Kidney (tissue), 14 donors: ENCODE results near the gene STK25. TPM values are rescaled to one million over a fixed set of nuclear protein-coding genes. Genes with fewer than 3 reads are reported as not detected.

Experiments
- DNase-seq, 5 donors: peaks; one replicate each; pipeline ENCODE4 v3.0.0-alpha.2; 2013 to 2020
- FAIRE-seq: peaks from 2 replicates; lab custom pipeline; 2012; peaks lifted over from hg19 to GRCh38; lab: Jason Lieb, UNC
- H3K27ac ChIP-seq, 2 donors: one replicate each; pipeline ENCODE4 v1.7.0; 2013; ENCODE audit warnings: low read depth in 2 of 2, low read length in 2 of 2, inconsistent platforms in 1 of 2
- H3K27me3 ChIP-seq: one replicate; pipeline ENCODE4 v1.7.1; 2013; ENCODE audit warnings: low read length, inconsistent platforms; ENCODE audit not compliant: control insufficient read depth, insufficient read depth
- H3K36me3 ChIP-seq, 3 donors: one replicate each; pipeline versions ENCODE4 v1.7.0 to v1.7.1; 2013; ENCODE audit warnings: low read length in 3 of 3, control low read depth in 1 of 3, inconsistent platforms in 1 of 3; ENCODE audit not compliant: insufficient read depth in 3 of 3, control insufficient read depth in 2 of 3
- H3K4me1 ChIP-seq, 3 donors: one replicate each; pipeline versions ENCODE4 v1.7.0 to v1.7.1; 2013; ENCODE audit warnings: low read length in 3 of 3, inconsistent platforms in 1 of 3, low read depth in 1 of 3; ENCODE audit not compliant: control insufficient read depth in 2 of 3, insufficient read depth in 2 of 3
- H3K4me3 ChIP-seq, 3 donors: one replicate each; pipeline versions ENCODE4 v1.7.0 to v1.8.1; 2013; ENCODE audit warnings: low read length in 3 of 3, control low read depth in 1 of 3, inconsistent platforms in 1 of 3
- H3K9ac ChIP-seq, 3 donors: one replicate each; pipeline versions ENCODE4 v1.7.0 to v1.7.1; 2013; ENCODE audit warnings: low read length in 3 of 3, control low read depth in 1 of 3, inconsistent platforms in 1 of 3
- H3K9me3 ChIP-seq, 3 donors: one replicate each; pipeline versions ENCODE4 v1.7.0 to v1.7.1; 2013; ENCODE audit warnings: low read length in 3 of 3, control low read depth in 1 of 3, inconsistent platforms in 1 of 3; ENCODE audit not compliant: control insufficient read depth in 2 of 3, insufficient read depth in 1 of 3
- CTCF ChIP-seq: IDR thresholded peaks from 3 replicates; pipeline ENCODE4 v1.5.1; 2012; ENCODE audit warnings: mild to moderate bottlenecking, moderate library complexity, borderline replicate concordance; ENCODE audit not compliant: insufficient read depth; ENCODE audit errors: extremely low read depth
- intact Hi-C: fragments of 100-400 bp; cut with DNase I; formaldehyde crosslinking; loops from one replicate; pipeline ENCODE4 v1.11.1; 2022
- polyA plus RNA-seq: library from polyadenylated mRNA; stranded (reverse); fragments of 350-450 nt; fragmentation: Illumina TruSeq; extraction: RNeasy Lipid Tissue Mini Kit (QIAGEN cat#74804); gene quantifications from one replicate; pipeline ENCODE4 v1.2.3, GENCODE V29; 2014; ENCODE audit warnings: low read depth, low replicate concordance; ENCODE audit not compliant: insufficient read depth
- total RNA-seq: library from RNA; stranded (reverse); fragmentation: NEBNext Ultra II Directional; extraction: Animal tissue kit (Norgen Biotek cat#: 25700); gene quantifications from one replicate; pipeline ENCODE4 v1.2.1, GENCODE V29; 2021
- donor health status: control.
- donor health status: control.
- donor health status: control.
- donor health status: control.
- donor health status: control.
- donor health status: DM: yes; HTN: yes; CAD: no.
- donor health status: Normal renal cell carcinoma (clear cell type).

The STK25 gene
- total and polyA plus RNA-seq, 2 donors from 2014 or later = 119 to 151 TPM

- FAIRE-seq = no peak
Measured at GRCh38 chr2:241522477-241522876, 14.1 kb upstream of the STK25 start.

GRCh38 chr2:241519669-241520068 lies 11.3 kb upstream of the STK25 start:
- no peak overlapping the region for H3K9ac ChIP-seq
- DNase-seq (no peak), FAIRE-seq (no peak)
- intact Hi-C loops = no loop called here
- H3K4me1 ChIP-seq = no peaks in the 10 kb centered on the region
- H3K9me3 ChIP-seq = peaks cover 0 to 1% (median 0%) of the 10 kb centered on the region in 3 donors
- no peaks in the 10 kb centered on the region for H3K27me3 ChIP-seq
- no peak overlapping the region for H3K27ac ChIP-seq
- no peaks in the 10 kb centered on the region for H3K36me3 ChIP-seq
- TF ChIP-seq CTCF = no peak
- no peak overlapping the region for H3K4me3 ChIP-seq

More at GRCh38 chr2:241522477-241522876, 14.1 kb upstream of the STK25 start:
- no peak for DNase-seq
- H3K4me1 ChIP-seq = no peaks in the 10 kb centered on the region
- H3K27ac ChIP-seq = no peak overlapping the region
- H3K36me3 ChIP-seq = no peaks in the 10 kb centered on the region
- no peak overlapping the region for H3K9ac ChIP-seq
- no peaks in the 10 kb centered on the region for H3K27me3 ChIP-seq
- intact Hi-C loops = no loop called here
- H3K9me3 ChIP-seq = no peaks in the 10 kb centered on the region
- H3K4me3 ChIP-seq = no peak overlapping the region
- no peak for TF ChIP-seq CTCF

- Histone ChIP-seq H3K4me3 (no peak overlapping the region), H3K27me3 (no peaks in the 10 kb centered on the region), H3K4me1 (no peaks in the 10 kb centered on the region), H3K27ac (no peak overlapping the region), H3K9me3 (peaks cover 0 to 1% (median 0%) of the 10 kb centered on the region in 3 donors), H3K9ac (no peak overlapping the region), H3K36me3 (no peaks in the 10 kb centered on the region)
- DNase-seq = no peak
- no peak for FAIRE-seq
- no peak for TF ChIP-seq CTCF
- intact Hi-C loops = no loop called here
Measured at GRCh38 chr2:241517297-241517696, 8.9 kb upstream of the STK25 start.

- intact Hi-C loops = no loop called here
Measured at GRCh38 chr2:241516520-241516965, 8.2 kb upstream of the STK25 start.

More at GRCh38 chr2:241516520-241516965, 8.2 kb upstream of the STK25 start:
- no peak for FAIRE-seq
- no peak for DNase-seq
- Histone ChIP-seq H3K27me3 (no peaks in the 10 kb centered on the region), H3K9ac (no peak overlapping the region), H3K4me1 (no peaks in the 10 kb centered on the region), H3K27ac (no peak overlapping the region), H3K9me3 (peaks cover 0 to 1% (median 0%) of the 10 kb centered on the region in 3 donors), H3K4me3 (no peak overlapping the region), H3K36me3 (no peaks in the 10 kb centered on the region)
- TF ChIP-seq CTCF = no peak
